ENCODE data around the gene LRRC4B. TPM values are rescaled to one million over a fixed set of nuclear protein-coding genes. Genes with fewer than 3 reads are reported as not detected.
A peak's percentile ranks its signal among the peaks of the same experiment; 100 is the strongest.

LRRC4B gene
- total RNA-seq, 2 donors from 2014 or later = 2.3 to 7.0 TPM

GRCh38 chr19:50492303-50493052 lies 75.8 kb downstream of the LRRC4B start:
- Histone ChIP-seq H3K4me1 (ENCODE audit: control insufficient read depth, insufficient read depth, low read length) (no peaks in the 10 kb centered on the region), H3K27me3 (ENCODE audit: control insufficient read depth, insufficient read depth, low read length, poor library complexity, severe bottlenecking) (peaks cover 31% of the 10 kb centered on the region), H3K27ac (ENCODE audit: low read depth, low read length) (no peak overlapping the region), H3K4me3 (ENCODE audit: low read length) (no peak overlapping the region), H3K36me3 (ENCODE audit: control insufficient read depth, insufficient read depth, low read length) (no peaks in the 10 kb centered on the region), H3K9ac (ENCODE audit: extremely low read depth, low read length, poor library complexity, severe bottlenecking) (no peak overlapping the region), H3K9me3 (ENCODE audit: control insufficient read depth, low read length) (peaks cover 9% of the 10 kb centered on the region)
- whole genome bisulfite sequencing, 2 experiments (ENCODE audit: insufficient coverage in 1 of 2, insufficient read length in 1 of 2) = 28 to 57% methylated on average over 5 to 9 of the region's 12 CpGs
- Mint-ChIP-seq H3K4me3 (no peak overlapping the region), H3K9me3 (peaks cover 3% of the 10 kb centered on the region), H3K4me1 (no peaks in the 10 kb centered on the region), H3K27ac (no peak overlapping the region), H3K27me3 (ENCODE audit: insufficient read depth) (peaks cover 84% of the 10 kb centered on the region), H3K36me3 (ENCODE audit: low read depth) (peaks cover 10% of the 10 kb centered on the region)
- TF ChIP-seq CTCF (conservative IDR thresholded peaks at IDR 0.05) = no peak
- DNase-seq = peak; percentile 69

GRCh38 chr19:50490991-50491472 lies 77.2 kb downstream of the LRRC4B start:
- no peak overlapping the region for H3K27ac Mint-ChIP-seq
- Histone ChIP-seq H3K9ac (ENCODE audit: extremely low read depth, low read length, poor library complexity, severe bottlenecking) (no peak overlapping the region), H3K36me3 (ENCODE audit: control insufficient read depth, insufficient read depth, low read length) (peaks cover 6% of the 10 kb centered on the region), H3K27me3 (ENCODE audit: control insufficient read depth, insufficient read depth, low read length, poor library complexity, severe bottlenecking) (peaks cover 33% of the 10 kb centered on the region), H3K27ac (ENCODE audit: low read depth, low read length) (no peak overlapping the region), H3K9me3 (ENCODE audit: control insufficient read depth, low read length) (peaks cover 18% of the 10 kb centered on the region), H3K4me3 (ENCODE audit: low read length) (no peak overlapping the region), H3K4me1 (ENCODE audit: control insufficient read depth, insufficient read depth, low read length) (no peaks in the 10 kb centered on the region)
- peaks cover 14% of the 10 kb centered on the region for H3K9me3 Mint-ChIP-seq
- H3K4me3 Mint-ChIP-seq = no peak overlapping the region
- 87 to 90% methylated on average over 17 to 26 of the region's 26 CpGs for WGBS, 2 experiments (ENCODE audit: insufficient coverage in 1 of 2, insufficient read length in 1 of 2)
- H3K27me3 Mint-ChIP-seq (ENCODE audit: insufficient read depth) = peaks cover 92% of the 10 kb centered on the region
- no peak for DNase-seq
- no peak for TF ChIP-seq CTCF (conservative IDR thresholded peaks at IDR 0.05)
- H3K36me3 Mint-ChIP-seq (ENCODE audit: low read depth) = peaks cover 20% of the 10 kb centered on the region
- no peaks in the 10 kb centered on the region for H3K4me1 Mint-ChIP-seq

- H3K4me3 ChIP-seq (ENCODE audit: low read length) = no peak overlapping the region
- peaks cover 25% of the 10 kb centered on the region for H3K36me3 Mint-ChIP-seq (ENCODE audit: low read depth)
- peaks cover 24% of the 10 kb centered on the region for H3K9me3 ChIP-seq (ENCODE audit: control insufficient read depth, low read length)
- peaks cover 33% of the 10 kb centered on the region for H3K27me3 ChIP-seq (ENCODE audit: control insufficient read depth, insufficient read depth, low read length, poor library complexity, severe bottlenecking)
- peaks cover 6% of the 10 kb centered on the region for H3K36me3 ChIP-seq (ENCODE audit: control insufficient read depth, insufficient read depth, low read length)
- no peak overlapping the region for H3K9ac ChIP-seq (ENCODE audit: extremely low read depth, low read length, poor library complexity, severe bottlenecking)
- no peak overlapping the region for H3K4me3 Mint-ChIP-seq
- no peak overlapping the region for H3K27ac ChIP-seq (ENCODE audit: low read depth, low read length)
- peaks cover 21% of the 10 kb centered on the region for H3K9me3 Mint-ChIP-seq
- WGBS, 2 experiments (ENCODE audit: insufficient coverage in 1 of 2, insufficient read length in 1 of 2) = 90 to 96% methylated on average over 11 to 16 of the region's 18 CpGs
- H3K4me1 Mint-ChIP-seq = no peaks in the 10 kb centered on the region
- no peak for TF ChIP-seq CTCF (conservative IDR thresholded peaks at IDR 0.05)
- H3K4me1 ChIP-seq (ENCODE audit: control insufficient read depth, insufficient read depth, low read length) = no peaks in the 10 kb centered on the region
- H3K27ac Mint-ChIP-seq = no peak overlapping the region
- peaks cover 92% of the 10 kb centered on the region for H3K27me3 Mint-ChIP-seq (ENCODE audit: insufficient read depth)
- peak; percentile 39 for DNase-seq
These were observed 77.8 kb downstream of the LRRC4B start for GRCh38 chr19:50490411-50490811.

Data from endodermal cell (in vitro differentiated cells).